CD4-positive, alpha-beta T cell (primary cell): Measurements from ENCODE around the gene SNX8. TPM values are rescaled to one million over a fixed set of nuclear protein-coding genes. Genes with fewer than 3 reads are reported as not detected.

Source experiments
- ATAC-seq: fragments of 200-7000 bp; cut with Tn5 transposase; one replicate; pipeline ENCODE4 v1.10.0; 2022; ENCODE audit warnings: mild to moderate bottlenecking; ENCODE audit not compliant: poor library complexity
- CTCF ChIA-PET: fragments of 350-600 bp; sonication (Branson Sonifier 250); formaldehyde crosslinking; loops from one replicate; lab custom pipeline; 2021; ENCODE audit warnings: antibody characterized with exemption, inconsistent platforms; lab: Charles Lee
- POLR2A ChIA-PET: fragments of 350-600 bp; sonication (Branson Sonifier 250); formaldehyde crosslinking; loops from one replicate; lab custom pipeline; 2021; ENCODE audit warnings: antibody characterized with exemption, inconsistent platforms; lab: Charles Lee
- DNase-seq, 14 experiments: peaks; one replicate each; pipeline ENCODE4 v3.0.0-alpha.2; 2013 to 2020; ENCODE audit warnings: mixed read lengths in 2 of 14
- H3K27ac ChIP-seq, 2 donors: one replicate each; pipeline versions ENCODE4 v1.5.1 to v1.7.0; 2013; ENCODE audit warnings: low read length in 2 of 2, low read depth in 1 of 2, mild to moderate bottlenecking in 1 of 2
- H3K27me3 ChIP-seq, 2 experiments: 1 replicate in 1 of 2; 2 replicates in 1 of 2; pipeline versions ENCODE4 v1.6.1 to v1.7.0; 2013; ENCODE audit warnings: low read length in 2 of 2, control low read depth in 1 of 2, mild to moderate bottlenecking in 1 of 2, moderate library complexity in 1 of 2; ENCODE audit not compliant: insufficient read depth in 2 of 2, control insufficient read depth in 1 of 2
- H3K36me3 ChIP-seq: one replicate; pipeline ENCODE4 v1.6.1; 2013; ENCODE audit warnings: low read length, control low read depth; ENCODE audit not compliant: insufficient read depth
- H3K4me1 ChIP-seq: one replicate; pipeline ENCODE4 v1.6.1; 2013; ENCODE audit warnings: low read length, control low read depth; ENCODE audit not compliant: insufficient read depth
- H3K4me3 ChIP-seq: one replicate; pipeline ENCODE4 v1.5.1; 2013; ENCODE audit warnings: mild to moderate bottlenecking, low read length, moderate library complexity
- H3K9me3 ChIP-seq, 2 experiments: 1 replicate in 1 of 2; 2 replicates in 1 of 2; pipeline versions ENCODE4 v1.6.1 to v1.7.0; 2013; ENCODE audit warnings: low read length in 2 of 2, mild to moderate bottlenecking in 2 of 2, control low read depth in 1 of 2, moderate library complexity in 1 of 2; ENCODE audit not compliant: control insufficient read depth in 1 of 2, insufficient read depth in 1 of 2
- H3K27ac Mint-ChIP-seq: one replicate; pipeline ENCODE4 v1.8.0; 2020; ENCODE audit warnings: mixed read lengths
- H3K27me3 Mint-ChIP-seq: one replicate; pipeline ENCODE4 v1.8.0; 2021; ENCODE audit warnings: mixed read lengths
- H3K36me3 Mint-ChIP-seq: one replicate; pipeline ENCODE4 v1.8.0; 2021; ENCODE audit warnings: low read depth, mixed read lengths
- H3K4me1 Mint-ChIP-seq: one replicate; pipeline ENCODE4 v1.8.0; 2021; ENCODE audit warnings: low read depth, mixed read lengths
- H3K4me3 Mint-ChIP-seq: one replicate; pipeline ENCODE4 v1.8.0; 2020; ENCODE audit warnings: mild to moderate bottlenecking, mixed read lengths
- H3K9me3 Mint-ChIP-seq: one replicate; pipeline ENCODE4 v1.8.0; 2020; ENCODE audit warnings: mixed read lengths
- CTCF ChIP-seq: fragments of 200-600 bp; IDR thresholded peaks from one replicate; pipeline ENCODE4 v1.8.0; 2022; ENCODE audit warnings: antibody characterized with exemption, mild to moderate bottlenecking
- intact Hi-C, 2 experiments: fragments of 100-400 bp; cut with DNase I in 1 of 2; cut with micrococcal nuclease in 1 of 2; formaldehyde crosslinking; loops; one replicate each; pipeline versions ENCODE4 v1.15.1 to v1.9.0; 2023 to 2025; cut with DNase I, micrococcal nuclease
- total RNA-seq, 174 experiments: library from RNA in 2 of 174; stranded (reverse) in 2 of 174; gene quantifications; one replicate each; pipeline ENCODE4 v1.2.3 and lab custom pipeline; 2021 to 2026

SNX8 gene
- total RNA-seq, 2 experiments from 2014 or later, result 4.2 to 4.5 TPM

GRCh38 chr7:2210551-2211258 lies 103.5 kb downstream of the SNX8 start:
- H3K27ac ChIP-seq, result no peak overlapping the region
- no peak for TF ChIP-seq CTCF
- H3K27me3 ChIP-seq, result no peaks in the 10 kb centered on the region
- ATAC-seq, result no peak
- no peak overlapping the region for H3K27ac Mint-ChIP-seq
- H3K4me1 ChIP-seq, result peaks cover 7% of the 10 kb centered on the region
- peaks cover 60% of the 10 kb centered on the region for H3K36me3 Mint-ChIP-seq
- no peaks in the 10 kb centered on the region for H3K4me1 Mint-ChIP-seq
- no peak for DNase-seq
- H3K4me3 Mint-ChIP-seq, result no peak overlapping the region
- no peaks in the 10 kb centered on the region for H3K9me3 Mint-ChIP-seq
- no peaks in the 10 kb centered on the region for H3K9me3 ChIP-seq
- H3K36me3 ChIP-seq, result peaks cover 43% of the 10 kb centered on the region
- H3K27me3 Mint-ChIP-seq, result no peaks in the 10 kb centered on the region
- intact Hi-C loops, result no loop called here
- no peak overlapping the region for H3K4me3 ChIP-seq
- ChIA-PET POLR2A (no interaction called here), CTCF (no interaction called here)

GRCh38 chr7:2209961-2210323 lies 104.3 kb downstream of the SNX8 start:
- Histone ChIP-seq H3K27ac (no peak overlapping the region), H3K9me3 (no peaks in the 10 kb centered on the region), H3K27me3 (no peaks in the 10 kb centered on the region), H3K4me1 (peaks cover 7% of the 10 kb centered on the region), H3K4me3 (no peak overlapping the region), H3K36me3 (peaks cover 40% of the 10 kb centered on the region)
- no peak for TF ChIP-seq CTCF
- ATAC-seq, result no peak
- intact Hi-C loops, result loop anchor here (1.0 to 10.0 kb wide), 5 partner anchors 315 to 631 kb away; no protein-coding TSS in a partner anchor
- no peak overlapping the region for H3K27ac Mint-ChIP-seq
- no peaks in the 10 kb centered on the region for H3K4me1 Mint-ChIP-seq
- no peak overlapping the region for H3K4me3 Mint-ChIP-seq
- DNase-seq, result no peak
- no peaks in the 10 kb centered on the region for H3K9me3 Mint-ChIP-seq
- POLR2A ChIA-PET, result interaction anchor here (0.7 kb wide), 1 partner anchor 117 kb away, joined by 4 read pairs; no protein-coding TSS in a partner anchor
- peaks cover 53% of the 10 kb centered on the region for H3K36me3 Mint-ChIP-seq
- CTCF ChIA-PET, result no interaction called here
- no peaks in the 10 kb centered on the region for H3K27me3 Mint-ChIP-seq

- CTCF ChIA-PET, result no interaction called here
- Histone ChIP-seq H3K27me3 (no peaks in the 10 kb centered on the region), H3K4me3 (no peak overlapping the region), H3K4me1 (peaks cover 2% of the 10 kb centered on the region), H3K27ac (no peak overlapping the region), H3K9me3 (no peaks in the 10 kb centered on the region), H3K36me3 (peaks cover 35% of the 10 kb centered on the region)
- Mint-ChIP-seq H3K36me3 (peaks cover 47% of the 10 kb centered on the region), H3K27ac (no peak overlapping the region), H3K4me3 (no peak overlapping the region), H3K27me3 (no peaks in the 10 kb centered on the region), H3K4me1 (peaks cover under 1% of the 10 kb centered on the region), H3K9me3 (no peaks in the 10 kb centered on the region)
- POLR2A ChIA-PET, result interaction anchor here (0.7 kb wide), 1 partner anchor 118 kb away, joined by 4 read pairs; no protein-coding TSS in a partner anchor
- TF ChIP-seq CTCF, result peak; percentile 33
- intact Hi-C loops, result loop anchor here (1.0 to 10.0 kb wide), 5 partner anchors 315 to 631 kb away; no protein-coding TSS in a partner anchor
- ATAC-seq (peak; percentile 61), DNase-seq (peak; percentile 11 to 61 (median 32))
These were observed 104.9 kb downstream of the SNX8 start for GRCh38 chr7:2209146-2209960.
